Activated naive CD4-positive, alpha-beta T cell treated with anti-CD3 and anti-CD28 coated beads, Interleukin-2, amount 50 U/mL, for 24 hours (primary cell): ENCODE data around the gene SLC49A3.
A peak's percentile ranks its signal among the peaks of the same experiment; 100 is the strongest.
"Not testable (repeated sequence)": the region's sequence is repeated elsewhere in the genome, so short reads cannot be mapped to it uniquely, and the experiment has no call there.

Experiments used
- H3K27ac Mint-ChIP-seq: one replicate; pipeline ENCODE4 v1.8.0; 2021; ENCODE audit warnings: mild to moderate bottlenecking, mixed read lengths
- H3K27me3 Mint-ChIP-seq: one replicate; pipeline ENCODE4 v1.8.0; 2021; ENCODE audit warnings: mixed read lengths
- H3K36me3 Mint-ChIP-seq: one replicate; pipeline ENCODE4 v1.8.0; 2021; ENCODE audit warnings: mixed read lengths
- H3K4me1 Mint-ChIP-seq: one replicate; pipeline ENCODE4 v1.8.0; 2021; ENCODE audit warnings: mixed read lengths
- H3K4me3 Mint-ChIP-seq: one replicate; pipeline ENCODE4 v1.8.0; 2021; ENCODE audit warnings: mild to moderate bottlenecking, mixed read lengths
- H3K9me3 Mint-ChIP-seq: one replicate; pipeline ENCODE4 v1.8.0; 2021; ENCODE audit warnings: mixed read lengths

SLC49A3 gene

GRCh38 chr4:694341-694940 is 5.5 kb upstream of the SLC49A3 start:
- H3K4me1 Mint-ChIP-seq, H3K4me3 Mint-ChIP-seq, H3K27me3 Mint-ChIP-seq, H3K27ac Mint-ChIP-seq, H3K36me3 Mint-ChIP-seq, H3K9me3 Mint-ChIP-seq: not testable (repeated sequence)

GRCh38 chr4:692771-693554 is 4.0 kb upstream of the SLC49A3 start:
- peaks cover 1% of the 10 kb centered on the region for H3K4me1 Mint-ChIP-seq
- H3K27me3 Mint-ChIP-seq = peaks cover 2% of the 10 kb centered on the region
- H3K4me3 Mint-ChIP-seq = no peak overlapping the region
- H3K9me3 Mint-ChIP-seq = no peaks in the 10 kb centered on the region
- H3K27ac Mint-ChIP-seq = no peak overlapping the region
- H3K36me3 Mint-ChIP-seq = no peaks in the 10 kb centered on the region

- Mint-ChIP-seq H3K9me3 (no peaks in the 10 kb centered on the region), H3K27ac (no peak overlapping the region)
Observed at GRCh38 chr4:689723-690122, 772 bp upstream of the SLC49A3 start.

GRCh38 chr4:687971-688853 is 739 bp downstream of the SLC49A3 start:
- Mint-ChIP-seq H3K9me3 (no peaks in the 10 kb centered on the region), H3K4me1 (peaks cover 5% of the 10 kb centered on the region), H3K36me3 (no peaks in the 10 kb centered on the region), H3K27me3 (no peaks in the 10 kb centered on the region), H3K4me3 (no peak overlapping the region), H3K27ac (peak overlapping the region; percentile 5)

More at GRCh38 chr4:689723-690122, 772 bp upstream of the SLC49A3 start:
- Mint-ChIP-seq H3K27me3 (peaks cover 2% of the 10 kb centered on the region), H3K36me3 (no peaks in the 10 kb centered on the region), H3K4me1 (peaks cover 5% of the 10 kb centered on the region), H3K4me3 (no peak overlapping the region)

GRCh38 chr4:687048-687970 is 1.6 kb downstream of the SLC49A3 start:
- Mint-ChIP-seq H3K4me1 (peaks cover 5% of the 10 kb centered on the region), H3K36me3 (no peaks in the 10 kb centered on the region), H3K27me3 (no peaks in the 10 kb centered on the region), H3K4me3 (no peak overlapping the region), H3K27ac (peak overlapping the region; percentile 5), H3K9me3 (no peaks in the 10 kb centered on the region)

GRCh38 chr4:686413-687040 is 2.4 kb downstream of the SLC49A3 start:
- Mint-ChIP-seq H3K27ac (no peak overlapping the region), H3K9me3 (no peaks in the 10 kb centered on the region), H3K4me1 (peaks cover 5% of the 10 kb centered on the region), H3K4me3 (no peak overlapping the region), H3K27me3 (no peaks in the 10 kb centered on the region), H3K36me3 (no peaks in the 10 kb centered on the region)

- peaks cover 5% of the 10 kb centered on the region for H3K4me1 Mint-ChIP-seq
- no peaks in the 10 kb centered on the region for H3K27me3 Mint-ChIP-seq
Observed at GRCh38 chr4:685679-686412, 3.1 kb downstream of the SLC49A3 start.

GRCh38 chr4:684623-685327 is 4.2 kb downstream of the SLC49A3 start:
- H3K4me1 Mint-ChIP-seq = peaks cover 9% of the 10 kb centered on the region
- no peaks in the 10 kb centered on the region for H3K9me3 Mint-ChIP-seq
- H3K4me3 Mint-ChIP-seq = no peak overlapping the region
- H3K27me3 Mint-ChIP-seq = no peaks in the 10 kb centered on the region
- H3K36me3 Mint-ChIP-seq = no peaks in the 10 kb centered on the region
- no peak overlapping the region for H3K27ac Mint-ChIP-seq

More at GRCh38 chr4:685679-686412, 3.1 kb downstream of the SLC49A3 start:
- no peak overlapping the region for H3K4me3 Mint-ChIP-seq
- H3K36me3 Mint-ChIP-seq = no peaks in the 10 kb centered on the region
- H3K9me3 Mint-ChIP-seq = no peaks in the 10 kb centered on the region
- H3K27ac Mint-ChIP-seq = no peak overlapping the region

- H3K9me3 Mint-ChIP-seq = no peaks in the 10 kb centered on the region
- peaks cover 9% of the 10 kb centered on the region for H3K4me1 Mint-ChIP-seq
- no peaks in the 10 kb centered on the region for H3K36me3 Mint-ChIP-seq
- no peak overlapping the region for H3K27ac Mint-ChIP-seq
- no peaks in the 10 kb centered on the region for H3K27me3 Mint-ChIP-seq
- H3K4me3 Mint-ChIP-seq = no peak overlapping the region
Observed at GRCh38 chr4:683982-684622, 4.8 kb downstream of the SLC49A3 start.

- H3K4me1 Mint-ChIP-seq = peaks cover 9% of the 10 kb centered on the region
- no peaks in the 10 kb centered on the region for H3K36me3 Mint-ChIP-seq
- H3K27me3 Mint-ChIP-seq = no peaks in the 10 kb centered on the region
- no peaks in the 10 kb centered on the region for H3K9me3 Mint-ChIP-seq
- no peak overlapping the region for H3K27ac Mint-ChIP-seq
- H3K4me3 Mint-ChIP-seq = no peak overlapping the region
Observed at GRCh38 chr4:683247-683897, 5.6 kb downstream of the SLC49A3 start.

GRCh38 chr4:682490-683172 is 6.3 kb downstream of the SLC49A3 start:
- H3K36me3 Mint-ChIP-seq = no peaks in the 10 kb centered on the region
- peaks cover 4% of the 10 kb centered on the region for H3K4me1 Mint-ChIP-seq
- H3K27ac Mint-ChIP-seq = no peak overlapping the region
- H3K27me3 Mint-ChIP-seq = no peaks in the 10 kb centered on the region
- H3K9me3 Mint-ChIP-seq = no peaks in the 10 kb centered on the region
- H3K4me3 Mint-ChIP-seq = peak overlapping the region; percentile 4

- Mint-ChIP-seq H3K4me3 (no peak overlapping the region), H3K4me1 (peaks cover 4% of the 10 kb centered on the region), H3K9me3 (no peaks in the 10 kb centered on the region), H3K36me3 (no peaks in the 10 kb centered on the region), H3K27ac (no peak overlapping the region), H3K27me3 (no peaks in the 10 kb centered on the region)
Observed at GRCh38 chr4:681736-682451, 7.1 kb downstream of the SLC49A3 start.
